GM21737 (cell line): Measurements from ENCODE around the gene REC114.

Source experiments
- ATAC-seq: cut with Tn5 transposase; IDR thresholded peaks from one replicate; pipeline ENCODE4 v1.9.1; 2021; ENCODE audit warnings: mild to moderate bottlenecking, moderate library complexity; ENCODE audit not compliant: unreplicated experiment

REC114 gene

GRCh38 chr15:73601451-73602445, 158.8 kb downstream of the REC114 start:
- no peak for ATAC-seq

GRCh38 chr15:73602446-73602843, 159.5 kb downstream of the REC114 start:
- ATAC-seq, result no peak

- ATAC-seq, result no peak
Measured at GRCh38 chr15:73602992-73603391, 160.0 kb downstream of the REC114 start.

GRCh38 chr15:73604477-73604876, 161.5 kb downstream of the REC114 start:
- ATAC-seq, result no peak

- ATAC-seq, result no peak
Measured at GRCh38 chr15:73605759-73606436, 162.9 kb downstream of the REC114 start.

- no peak for ATAC-seq
Measured at GRCh38 chr15:73607405-73607804, 164.4 kb downstream of the REC114 start.

GRCh38 chr15:73607843-73608242, 164.9 kb downstream of the REC114 start:
- ATAC-seq, result no peak

- no peak for ATAC-seq
Measured at GRCh38 chr15:73608475-73608874, 165.5 kb downstream of the REC114 start.

- no peak for ATAC-seq
Measured at GRCh38 chr15:73608941-73609340, 166.0 kb downstream of the REC114 start.
